ENCODE results near the gene CLBA1. TPM values are rescaled to one million over a fixed set of nuclear protein-coding genes. Genes with fewer than 3 reads are reported as not detected.

Gene CLBA1
- total and polyA plus RNA-seq, 9 of the 15 experiments (the other 6 are each of a cell fraction or from before 2014, with no cell fraction given), result 0.04 to 3.9 (median 2.6) TPM

DNA sequence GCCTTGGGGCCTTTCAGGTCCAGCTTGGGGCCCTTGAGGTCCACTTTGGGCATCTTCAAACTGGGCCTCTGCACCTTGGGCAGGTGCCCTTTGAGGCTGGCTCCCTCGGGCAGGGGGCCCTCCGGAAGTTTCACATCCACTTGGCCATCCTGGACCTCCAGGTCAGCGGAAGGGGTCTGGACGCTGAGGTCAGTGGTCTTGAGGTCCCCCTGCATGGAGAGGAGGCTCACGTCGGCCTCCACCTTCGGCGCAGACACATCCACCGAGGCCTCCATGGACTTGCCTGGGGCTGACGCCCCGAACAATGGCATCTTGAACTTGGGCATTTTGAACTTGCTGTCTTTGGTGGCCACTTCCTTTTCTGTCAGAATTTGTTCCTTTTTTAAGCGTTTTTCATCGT, 32.5 kb upstream of the CLBA1 start (continued):
- TF ChIP-seq, protein P1, sequence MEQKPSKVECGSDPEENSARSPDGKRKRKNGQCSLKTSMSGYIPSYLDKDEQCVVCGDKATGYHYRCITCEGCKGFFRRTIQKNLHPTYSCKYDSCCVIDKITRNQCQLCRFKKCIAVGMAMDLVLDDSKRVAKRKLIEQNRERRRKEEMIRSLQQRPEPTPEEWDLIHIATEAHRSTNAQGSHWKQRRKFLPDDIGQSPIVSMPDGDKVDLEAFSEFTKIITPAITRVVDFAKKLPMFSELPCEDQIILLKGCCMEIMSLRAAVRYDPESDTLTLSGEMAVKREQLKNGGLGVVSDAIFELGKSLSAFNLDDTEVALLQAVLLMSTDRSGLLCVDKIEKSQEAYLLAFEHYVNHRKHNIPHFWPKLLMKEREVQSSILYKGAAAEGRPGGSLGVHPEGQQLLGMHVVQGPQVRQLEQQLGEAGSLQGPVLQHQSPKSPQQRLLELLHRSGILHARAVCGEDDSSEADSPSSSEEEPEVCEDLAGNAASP (IDR thresholded peaks at IDR 0.05), result no peak
- TF ChIP-seq PHB2 (IDR thresholded peaks at IDR 0.05; ENCODE audit: low read depth), result no peak

DNA sequence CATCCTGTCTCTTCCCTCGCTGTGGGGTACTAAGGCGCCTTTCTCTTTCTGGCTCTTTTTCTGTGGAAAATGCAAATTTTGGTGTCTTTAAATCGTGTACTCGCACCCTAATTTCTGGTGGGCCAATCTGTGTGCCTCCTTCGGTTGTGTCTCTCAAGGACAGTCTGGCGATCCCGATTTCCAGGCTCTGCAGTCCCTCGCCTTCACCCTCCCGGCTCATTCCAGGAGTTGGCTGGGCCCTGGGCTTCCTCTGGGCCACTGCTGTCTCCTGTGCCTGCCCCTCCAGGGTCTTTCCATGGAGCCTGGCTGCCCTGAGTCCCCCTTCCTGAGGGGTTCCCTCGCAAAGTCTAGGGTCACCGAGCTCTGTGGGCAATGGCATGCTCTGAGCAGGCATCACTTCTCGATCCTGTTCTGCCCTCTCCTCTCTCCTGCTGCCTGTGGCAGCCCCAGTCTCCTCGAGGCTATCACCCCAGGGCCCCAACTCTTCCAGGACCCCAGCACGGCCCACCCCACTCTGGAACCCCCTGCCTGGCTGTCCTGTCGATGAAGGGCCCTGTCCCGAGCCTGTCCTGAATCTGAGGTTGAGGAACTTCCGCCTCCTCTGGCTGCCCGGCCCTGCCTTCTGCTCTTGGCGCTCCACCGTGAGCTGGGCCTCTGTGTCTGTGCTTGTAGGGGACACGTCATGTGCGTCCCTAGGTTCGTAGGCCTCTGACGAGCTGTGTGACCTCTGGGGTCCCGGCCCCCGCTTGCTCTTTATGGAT, 31.5 kb upstream of the CLBA1 start:
- Histone ChIP-seq H3K4me2 (ENCODE audit: insufficient read depth, low read length) (no peak overlapping the region), H3K9me1 (ENCODE audit: control insufficient read depth, insufficient read depth, low read length) (no peaks in the 10 kb centered on the region), H3K9ac (ENCODE audit: insufficient read depth in 1 of 2, low read depth in 2 of 2, low read length in 2 of 2) (no peak overlapping the region), H3K79me2 (ENCODE audit: control insufficient read depth, insufficient read depth, low read length) (no peaks in the 10 kb centered on the region), H3K27me3 (ENCODE audit: control insufficient read depth in 2 of 2, insufficient read depth in 2 of 2, low read length in 2 of 2) (peaks cover 12 to 63% of the 10 kb centered on the region in 2 experiments; a peak in 4 of 5 replicates), H3K9me3 (replicated peaks; ENCODE audit: control insufficient read depth, insufficient read depth, low read depth, low read length) (no peaks in the 10 kb centered on the region), H4K20me1 (replicated peaks; ENCODE audit: control insufficient read depth, insufficient read depth, low read length) (no peaks in the 10 kb centered on the region), H3K4me1 (replicated peaks in 1 of 2; ENCODE audit: control insufficient read depth in 2 of 2, insufficient read depth in 2 of 2, low read length in 2 of 2) (peaks cover 0 to 4% of the 10 kb centered on the region in 2 experiments; a peak in 1 of 5 replicates), H3K27ac (ENCODE audit: extremely low read depth, low read depth, low read length) (no peak overlapping the region), H3K36me3 (ENCODE audit: control insufficient read depth, insufficient read depth, low read length) (no peaks in the 10 kb centered on the region), H3K4me3 (no peak overlapping the region), H2AFZ (ENCODE audit: low read depth, low read length) (no peak overlapping the region)
- CTCF ChIA-PET (ENCODE audit: low intra/inter-chr PET ratio), result no interaction called here
- no TSS peak for BruUV-seq (replicated peaks)
- intact Hi-C loops (cut with micrococcal nuclease), result no loop called here
- 0% methylated on average over 16 of the region's 26 CpGs for WGBS (ENCODE audit: insufficient coverage, low coverage, missing lambda C conversion rate)
- no peak for DNase-seq (ENCODE audit: extremely low read depth in 1 of 4, low spot score in 3 of 4)
- POLR2A ChIA-PET, result interaction anchor here (0.5 to 0.7 kb wide), 5 partner anchors 21 to 1728 kb away, joined by 3 to 4 read pairs (median 3); no protein-coding TSS in a partner anchor
- in situ Hi-C loops (cut with MboI), result no loop called here
- no peak for TF ChIP-seq TBP (optimal IDR thresholded peaks at IDR 0.05; ENCODE audit: low read depth, low read length)
- TF ChIP-seq, protein P2, sequence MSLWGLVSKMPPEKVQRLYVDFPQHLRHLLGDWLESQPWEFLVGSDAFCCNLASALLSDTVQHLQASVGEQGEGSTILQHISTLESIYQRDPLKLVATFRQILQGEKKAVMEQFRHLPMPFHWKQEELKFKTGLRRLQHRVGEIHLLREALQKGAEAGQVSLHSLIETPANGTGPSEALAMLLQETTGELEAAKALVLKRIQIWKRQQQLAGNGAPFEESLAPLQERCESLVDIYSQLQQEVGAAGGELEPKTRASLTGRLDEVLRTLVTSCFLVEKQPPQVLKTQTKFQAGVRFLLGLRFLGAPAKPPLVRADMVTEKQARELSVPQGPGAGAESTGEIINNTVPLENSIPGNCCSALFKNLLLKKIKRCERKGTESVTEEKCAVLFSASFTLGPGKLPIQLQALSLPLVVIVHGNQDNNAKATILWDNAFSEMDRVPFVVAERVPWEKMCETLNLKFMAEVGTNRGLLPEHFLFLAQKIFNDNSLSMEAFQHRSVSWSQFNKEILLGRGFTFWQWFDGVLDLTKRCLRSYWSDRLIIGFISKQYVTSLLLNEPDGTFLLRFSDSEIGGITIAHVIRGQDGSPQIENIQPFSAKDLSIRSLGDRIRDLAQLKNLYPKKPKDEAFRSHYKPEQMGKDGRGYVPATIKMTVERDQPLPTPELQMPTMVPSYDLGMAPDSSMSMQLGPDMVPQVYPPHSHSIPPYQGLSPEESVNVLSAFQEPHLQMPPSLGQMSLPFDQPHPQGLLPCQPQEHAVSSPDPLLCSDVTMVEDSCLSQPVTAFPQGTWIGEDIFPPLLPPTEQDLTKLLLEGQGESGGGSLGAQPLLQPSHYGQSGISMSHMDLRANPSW (CRISPR knock-in tag; IDR thresholded peaks at IDR 0.05), result no peak
- no peak for TF ChIP-seq POLR2AphosphoS2 (IDR thresholded peaks at IDR 0.05; ENCODE audit: low read length)
- TF ChIP-seq ZNF707 (CRISPR knock-in tag; conservative IDR thresholded peaks at IDR 0.05), result no peak
- TF ChIP-seq MXI1 (IDR thresholded peaks at IDR 0.05; ENCODE audit: low read depth, low read length), result no peak
- TF ChIP-seq, protein P3, sequence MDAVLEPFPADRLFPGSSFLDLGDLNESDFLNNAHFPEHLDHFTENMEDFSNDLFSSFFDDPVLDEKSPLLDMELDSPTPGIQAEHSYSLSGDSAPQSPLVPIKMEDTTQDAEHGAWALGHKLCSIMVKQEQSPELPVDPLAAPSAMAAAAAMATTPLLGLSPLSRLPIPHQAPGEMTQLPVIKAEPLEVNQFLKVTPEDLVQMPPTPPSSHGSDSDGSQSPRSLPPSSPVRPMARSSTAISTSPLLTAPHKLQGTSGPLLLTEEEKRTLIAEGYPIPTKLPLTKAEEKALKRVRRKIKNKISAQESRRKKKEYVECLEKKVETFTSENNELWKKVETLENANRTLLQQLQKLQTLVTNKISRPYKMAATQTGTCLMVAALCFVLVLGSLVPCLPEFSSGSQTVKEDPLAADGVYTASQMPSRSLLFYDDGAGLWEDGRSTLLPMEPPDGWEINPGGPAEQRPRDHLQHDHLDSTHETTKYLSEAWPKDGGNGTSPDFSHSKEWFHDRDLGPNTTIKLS (IDR thresholded peaks at IDR 0.05; ENCODE audit: borderline replicate concordance, low read depth), result no peak
- TF ChIP-seq CHD1 (IDR thresholded peaks at IDR 0.05; ENCODE audit: low read length), result no peak
- TF ChIP-seq CSDE1 (IDR thresholded peaks at IDR 0.05), result no peak
- no peak for TF ChIP-seq PRMT5 (CRISPR knock-in tag; IDR thresholded peaks at IDR 0.05)
- FAIRE-seq, result no peak
- no peak for ATAC-seq

All from K562 (cell line).